Fibroblast of villous mesenchyme (primary cell): Measurements from ENCODE around the gene FUBP3. TPM values are rescaled to one million over a fixed set of nuclear protein-coding genes. Genes with fewer than 3 reads are reported as not detected.

Experiments used
- DNase-seq: peaks from one replicate; pipeline ENCODE4 v3.0.0-alpha.2; 2010; ENCODE audit warnings: low read depth
- H3K4me3 ChIP-seq: 2 replicates; pipeline ENCODE4 v1.5.1; 2011; ENCODE audit warnings: low read depth, mild to moderate bottlenecking, low read length
- CTCF ChIP-seq: IDR thresholded peaks from 2 replicates; pipeline ENCODE4 v1.5.1; 2012; ENCODE audit warnings: low read depth, mild to moderate bottlenecking, low read length; ENCODE audit not compliant: insufficient read depth
- total RNA-seq: library from RNA; depleted of rRNA; stranded (reverse); fragments of >200 nt; gene quantifications from 2 replicates; pipeline ENCODE4 v1.2.3, GENCODE V29; 2012

FUBP3 gene
- total RNA-seq, 1 donor = 39.3 TPM

- H3K4me3 ChIP-seq = no peak overlapping the region
- no peak for TF ChIP-seq CTCF
- DNase-seq = no peak
These were observed 90.6 kb downstream of the FUBP3 start for GRCh38 chr9:130669965-130670364.

GRCh38 chr9:130670644-130671043 is 91.3 kb downstream of the FUBP3 start:
- no peak overlapping the region for H3K4me3 ChIP-seq
- no peak for DNase-seq
- TF ChIP-seq CTCF = no peak

GRCh38 chr9:130672466-130672865 is 93.1 kb downstream of the FUBP3 start:
- no peak for TF ChIP-seq CTCF
- DNase-seq = no peak
- no peak overlapping the region for H3K4me3 ChIP-seq

GRCh38 chr9:130672933-130673615 is 93.7 kb downstream of the FUBP3 start:
- no peak for DNase-seq
- H3K4me3 ChIP-seq = no peak overlapping the region
- TF ChIP-seq CTCF = no peak

- no peak for TF ChIP-seq CTCF
- DNase-seq = no peak
- H3K4me3 ChIP-seq = no peak overlapping the region
These were observed 96.0 kb downstream of the FUBP3 start for GRCh38 chr9:130675396-130675795.

GRCh38 chr9:130677252-130677651 is 97.9 kb downstream of the FUBP3 start:
- no peak for DNase-seq
- no peak overlapping the region for H3K4me3 ChIP-seq
- no peak for TF ChIP-seq CTCF
